C4-2B (cell line): ENCODE data around the gene SLC22A31.
"Not testable (repeated sequence)": the region's sequence is repeated elsewhere in the genome, so short reads cannot be mapped to it uniquely, and the experiment has no call there.

Experiments
- H3K27ac ChIP-seq: fragments of 450-650 bp; 2 replicates; pipeline ENCODE4 v1.5.1; 2017
- ZFX ChIP-seq: fragments of 450-650 bp; IDR thresholded peaks from 2 replicates; pipeline ENCODE4 v1.6.1; 2017
- TF ChIP-seq, protein P1 (sequence below): fragments of 450-650 bp; conservative IDR thresholded peaks from 2 replicates; pipeline ENCODE4 v1.5.1; 2017; ENCODE audit warnings: mild to moderate bottlenecking

Gene SLC22A31

DNA sequence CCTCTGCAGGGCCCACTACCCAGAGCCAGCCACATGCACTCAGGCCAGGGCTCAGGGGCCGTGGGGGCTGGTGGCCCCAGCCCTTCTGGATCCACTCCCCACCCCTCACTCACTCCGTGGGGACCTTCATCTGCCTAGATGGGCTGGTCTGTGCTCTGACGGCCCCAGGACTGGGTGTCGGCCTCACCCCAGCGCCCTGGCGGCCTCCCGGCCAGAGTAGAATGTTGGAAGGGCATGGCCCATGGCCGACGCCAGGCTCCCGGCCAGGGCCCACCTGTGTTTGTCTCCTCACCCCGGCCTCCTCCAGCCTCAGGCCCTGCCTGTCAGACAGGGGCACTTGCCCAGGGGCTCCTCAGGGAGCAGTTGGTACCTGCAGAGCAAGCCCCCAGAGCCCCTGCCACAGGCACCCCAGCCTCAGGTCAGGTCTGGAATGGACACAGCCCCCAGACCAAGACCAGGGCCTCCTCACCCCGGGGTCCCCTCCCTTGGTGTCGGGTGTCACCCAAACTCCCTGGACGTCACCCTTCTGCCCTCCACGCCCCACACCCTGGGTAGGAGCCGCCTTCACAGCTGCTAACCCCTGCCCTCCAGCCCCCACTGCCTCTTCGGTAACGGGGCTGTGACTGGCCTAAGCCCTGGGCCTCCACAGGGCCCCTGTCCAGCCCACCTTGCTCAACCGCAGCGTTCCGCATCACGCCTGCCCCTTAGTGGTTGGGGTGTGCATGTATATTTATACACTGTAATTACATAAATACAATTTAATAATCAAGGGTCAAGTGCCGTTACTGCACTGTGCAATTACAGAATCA is 31.8 kb downstream of the SLC22A31 start:
- TF ChIP-seq, protein P1, sequence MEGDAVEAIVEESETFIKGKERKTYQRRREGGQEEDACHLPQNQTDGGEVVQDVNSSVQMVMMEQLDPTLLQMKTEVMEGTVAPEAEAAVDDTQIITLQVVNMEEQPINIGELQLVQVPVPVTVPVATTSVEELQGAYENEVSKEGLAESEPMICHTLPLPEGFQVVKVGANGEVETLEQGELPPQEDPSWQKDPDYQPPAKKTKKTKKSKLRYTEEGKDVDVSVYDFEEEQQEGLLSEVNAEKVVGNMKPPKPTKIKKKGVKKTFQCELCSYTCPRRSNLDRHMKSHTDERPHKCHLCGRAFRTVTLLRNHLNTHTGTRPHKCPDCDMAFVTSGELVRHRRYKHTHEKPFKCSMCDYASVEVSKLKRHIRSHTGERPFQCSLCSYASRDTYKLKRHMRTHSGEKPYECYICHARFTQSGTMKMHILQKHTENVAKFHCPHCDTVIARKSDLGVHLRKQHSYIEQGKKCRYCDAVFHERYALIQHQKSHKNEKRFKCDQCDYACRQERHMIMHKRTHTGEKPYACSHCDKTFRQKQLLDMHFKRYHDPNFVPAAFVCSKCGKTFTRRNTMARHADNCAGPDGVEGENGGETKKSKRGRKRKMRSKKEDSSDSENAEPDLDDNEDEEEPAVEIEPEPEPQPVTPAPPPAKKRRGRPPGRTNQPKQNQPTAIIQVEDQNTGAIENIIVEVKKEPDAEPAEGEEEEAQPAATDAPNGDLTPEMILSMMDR, result peak; percentile 19
- TF ChIP-seq ZFX, result no peak
- no peak overlapping the region for H3K27ac ChIP-seq

DNA sequence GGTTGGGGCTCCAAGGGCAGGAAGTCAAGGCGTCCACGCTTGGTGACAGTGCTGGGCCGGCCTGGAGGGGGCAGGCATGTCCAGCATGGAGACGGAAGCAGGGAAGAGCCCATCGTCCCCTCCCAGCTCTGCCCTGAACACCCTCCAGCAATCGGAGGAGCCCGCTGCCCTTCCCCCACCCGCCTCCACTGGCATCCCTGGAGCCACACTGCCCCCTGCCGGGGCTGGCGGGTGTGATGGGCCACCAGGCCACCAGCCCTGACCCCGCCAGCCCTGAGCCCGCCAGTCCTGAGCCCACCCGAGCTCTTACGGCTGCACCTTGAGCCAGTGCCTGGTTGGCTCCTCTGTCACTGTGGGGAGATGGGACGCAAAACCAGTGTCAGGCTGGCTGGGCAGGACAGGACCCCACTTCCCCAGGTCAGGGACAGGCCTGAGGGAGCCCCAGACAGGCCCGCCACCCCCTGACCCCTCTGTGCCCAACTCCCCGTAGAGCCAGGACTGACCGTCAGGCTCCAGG is 32.9 kb downstream of the SLC22A31 start:
- TF ChIP-seq, protein P1, result peak; percentile 93
- no peak for TF ChIP-seq ZFX
- H3K27ac ChIP-seq, result peak overlapping the region; percentile 33; the same call in 1 of the 2 replicates

DNA sequence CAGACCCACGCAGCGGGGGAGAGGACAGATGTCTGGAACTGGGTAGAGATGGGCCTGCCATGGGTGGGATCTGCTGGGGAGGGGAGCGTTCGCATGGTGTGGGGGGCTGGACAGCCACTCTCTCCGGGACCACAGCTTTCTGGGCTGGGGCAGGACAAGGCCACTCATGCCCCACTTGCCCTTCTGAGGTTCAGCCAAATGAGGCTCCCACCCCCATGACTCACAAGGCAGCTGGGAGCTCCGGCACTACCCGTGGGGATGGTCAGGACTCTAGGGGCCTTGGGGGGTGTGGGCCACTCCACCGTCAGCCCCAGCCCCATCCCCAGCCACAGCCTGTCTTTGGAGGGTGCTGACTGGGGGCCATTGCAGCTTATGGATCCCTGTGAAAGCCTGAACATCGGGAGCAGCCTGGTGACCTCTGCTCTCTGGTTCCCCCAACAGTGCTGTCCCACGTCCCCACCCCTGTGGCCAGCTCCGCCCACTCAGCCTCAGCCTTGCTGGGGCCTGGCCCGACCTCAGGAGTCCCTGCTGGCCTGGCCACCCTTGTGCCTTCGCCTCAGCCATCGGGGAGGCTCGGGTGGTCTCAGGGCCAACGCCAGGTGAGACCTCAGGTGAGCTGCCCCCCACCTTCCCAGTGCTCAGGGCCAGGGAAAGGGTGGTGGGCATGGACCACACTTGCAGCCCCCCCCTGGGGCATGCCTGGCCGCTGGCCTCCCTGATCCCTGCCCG is 33.5 kb downstream of the SLC22A31 start:
- H3K27ac ChIP-seq, result peak overlapping the region; percentile 33; the same call in 1 of the 2 replicates
- TF ChIP-seq ZFX, result no peak
- TF ChIP-seq, protein P1, result no peak

DNA sequence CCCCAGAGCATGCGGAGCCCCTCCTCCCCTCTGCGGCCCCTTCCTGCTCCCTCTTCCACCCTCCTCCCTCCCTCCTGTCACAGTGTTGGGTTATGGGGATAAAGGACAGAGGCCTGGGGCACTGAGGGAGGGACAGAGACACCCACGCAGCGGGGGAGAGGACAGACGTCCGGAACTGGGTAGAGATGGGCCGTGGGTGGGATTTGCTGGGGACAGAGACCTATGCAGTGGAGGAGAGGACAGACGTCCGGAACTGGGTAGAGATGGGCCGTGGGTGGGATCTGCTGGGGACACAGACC is 34.7 kb downstream of the SLC22A31 start:
- not testable (repeated sequence) for H3K27ac ChIP-seq

DNA sequence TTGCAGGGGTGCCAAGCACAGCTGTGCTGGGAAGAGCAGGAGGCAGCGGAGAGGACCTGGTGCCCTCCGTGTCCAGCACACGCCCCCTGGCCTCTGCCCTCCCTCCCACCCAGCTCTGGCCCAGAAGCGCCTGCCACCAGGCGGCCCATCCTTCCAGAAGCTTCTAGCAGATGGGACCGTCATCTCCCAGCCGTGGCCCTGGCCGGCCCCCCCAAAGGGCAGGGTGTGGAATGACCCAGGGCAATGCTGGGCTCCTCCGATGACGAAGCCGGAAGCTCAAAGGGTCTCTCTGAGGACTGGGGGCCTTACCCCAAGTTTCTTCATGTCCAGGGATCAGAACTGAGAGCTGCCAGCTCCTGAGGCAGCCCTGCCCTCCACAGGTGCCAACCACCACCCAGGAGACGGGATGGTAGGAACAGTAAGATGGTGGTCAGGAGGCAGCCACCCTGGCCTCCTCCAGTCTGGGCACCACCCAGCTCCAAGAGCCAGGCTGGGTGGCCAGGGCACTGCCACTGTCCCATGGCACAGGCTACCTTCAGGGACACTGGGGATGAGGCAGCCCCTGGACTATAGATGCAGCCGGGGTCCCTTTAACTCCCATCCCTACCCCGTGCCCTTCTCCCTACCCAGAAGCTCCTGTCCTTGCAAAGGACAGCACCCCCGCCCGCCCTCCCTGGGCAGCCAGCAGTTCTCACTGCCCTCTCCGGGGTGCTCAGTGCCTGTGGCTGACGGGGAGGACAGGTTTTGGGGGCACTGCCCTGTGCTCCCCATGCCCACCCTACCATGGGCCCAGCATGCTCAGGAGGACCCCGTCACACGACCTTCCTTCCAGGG is 35.3 kb downstream of the SLC22A31 start:
- no peak for TF ChIP-seq ZFX
- TF ChIP-seq, protein P1, result no peak

DNA sequence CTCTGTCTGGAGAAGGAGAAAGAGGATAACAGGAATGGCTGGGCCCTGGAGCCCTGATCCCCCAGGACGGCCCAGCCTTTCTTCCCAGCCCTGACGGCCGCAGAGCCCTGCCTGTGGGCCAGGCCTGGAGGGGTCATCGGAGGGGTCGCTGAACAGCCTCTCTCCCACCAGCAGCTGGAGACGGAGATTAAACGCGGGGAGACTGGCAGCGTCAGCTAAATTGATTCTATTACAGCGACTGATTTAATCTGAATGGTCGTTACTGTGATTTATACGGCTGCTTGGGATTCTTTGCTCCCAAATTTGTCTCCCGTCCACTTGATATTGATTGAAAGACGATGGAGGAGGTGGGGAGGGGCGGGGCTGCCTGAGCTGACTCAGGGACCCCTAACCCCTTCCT is 35.9 kb downstream of the SLC22A31 start:
- no peak for TF ChIP-seq ZFX
- TF ChIP-seq, protein P1, result no peak
- no peak overlapping the region for H3K27ac ChIP-seq

More for the DNA sequence above, 35.3 kb downstream of the SLC22A31 start:
- H3K27ac ChIP-seq, result no peak overlapping the region

DNA sequence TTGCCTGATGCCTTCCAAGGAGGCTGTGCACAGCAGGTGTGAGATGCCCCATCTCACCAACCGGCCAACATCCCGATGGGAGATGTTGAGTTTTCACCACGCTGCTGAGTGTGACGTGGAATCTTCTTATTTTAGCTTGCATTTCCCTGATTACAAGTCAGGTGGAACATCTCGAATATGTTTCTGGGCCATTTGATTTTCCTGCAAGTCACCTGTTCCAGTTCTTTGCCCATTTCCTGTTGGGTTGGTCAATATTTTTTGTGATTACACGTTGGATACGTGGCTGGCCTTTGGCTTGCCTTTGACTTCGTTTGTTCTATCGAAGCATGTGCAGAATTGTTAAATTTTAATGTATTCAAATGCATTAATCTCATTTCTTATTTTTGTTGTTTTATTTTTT is 37.0 kb downstream of the SLC22A31 start:
- no peak for TF ChIP-seq ZFX
- TF ChIP-seq, protein P1, result no peak
- H3K27ac ChIP-seq, result no peak overlapping the region
